ENCODE measurements around the gene CMTM7. TPM values are rescaled to one million over a fixed set of nuclear protein-coding genes. Genes with fewer than 3 reads are reported as not detected.
A peak's percentile ranks its signal among the peaks of the same experiment; 100 is the strongest.

CMTM7 gene
- total and polyA plus RNA-seq, 2 of the 13 experiments (the other 11 are each of a cell fraction or from before 2014, with no cell fraction given): 20.9 to 21.4 TPM

- no peak for TF ChIP-seq ZNF280D (CRISPR knock-in tag; IDR thresholded peaks at IDR 0.05)
- no peak for TF ChIP-seq ZNF562 (CRISPR knock-in tag; IDR thresholded peaks at IDR 0.05; ENCODE audit: borderline replicate concordance)
- TF ChIP-seq HNRNPK (IDR thresholded peaks at IDR 0.05; ENCODE audit: low read depth, low read length, poor library complexity, severe bottlenecking): peak; percentile 74
- no peak for TF ChIP-seq ZBTB38 (CRISPR knock-in tag; IDR thresholded peaks at IDR 0.05)
- no peak for TF ChIP-seq ZNF619 (CRISPR knock-in tag; IDR thresholded peaks at IDR 0.05)
- no peak for TF ChIP-seq ZNF704 (CRISPR knock-in tag; IDR thresholded peaks at IDR 0.05; ENCODE audit: borderline replicate concordance)
- no peak for TF ChIP-seq SOX6 (IDR thresholded peaks at IDR 0.05)
- peak; percentile 13; the same call in 1 of the 2 replicates for TF ChIP-seq SOX6 (CRISPR knock-in tag; IDR thresholded peaks at IDR 0.05)
- TF ChIP-seq ZNF350 (CRISPR knock-in tag; IDR thresholded peaks at IDR 0.05; ENCODE audit: borderline replicate concordance, low read depth): peak; percentile 32; the same call in 1 of the 2 replicates
- no peak for TF ChIP-seq NFYC (CRISPR knock-in tag; IDR thresholded peaks at IDR 0.05)
- peak; percentile 77; the same call in 1 of the 2 replicates for TF ChIP-seq ARID4A (CRISPR knock-in tag; IDR thresholded peaks at IDR 0.05; ENCODE audit: borderline replicate concordance)
- TF ChIP-seq GPBP1L1 (CRISPR knock-in tag; IDR thresholded peaks at IDR 0.05): no peak
- TF ChIP-seq ZNF124 (CRISPR knock-in tag; IDR thresholded peaks at IDR 0.05): no peak
- no peak for TF ChIP-seq NFRKB (IDR thresholded peaks at IDR 0.05)
- no peak for TF ChIP-seq ZNF7 (CRISPR knock-in tag; IDR thresholded peaks at IDR 0.05)
- 0 out of 2 replicates have a peak, but pooled peaks have one; percentile 37 for TF ChIP-seq MYPOP (CRISPR knock-in tag; IDR thresholded peaks at IDR 0.05)
- TF ChIP-seq AGO2 (optimal IDR thresholded peaks at IDR 0.05; ENCODE audit: low read depth, low read length): peak; percentile 60
Observed at GRCh38 chr3:32502118-32502945, 110.7 kb downstream of the CMTM7 start, which contains the start of gene CMTM6 (continued).
